ENCODE data around the gene TNFAIP3.

TNFAIP3 gene

DNA sequence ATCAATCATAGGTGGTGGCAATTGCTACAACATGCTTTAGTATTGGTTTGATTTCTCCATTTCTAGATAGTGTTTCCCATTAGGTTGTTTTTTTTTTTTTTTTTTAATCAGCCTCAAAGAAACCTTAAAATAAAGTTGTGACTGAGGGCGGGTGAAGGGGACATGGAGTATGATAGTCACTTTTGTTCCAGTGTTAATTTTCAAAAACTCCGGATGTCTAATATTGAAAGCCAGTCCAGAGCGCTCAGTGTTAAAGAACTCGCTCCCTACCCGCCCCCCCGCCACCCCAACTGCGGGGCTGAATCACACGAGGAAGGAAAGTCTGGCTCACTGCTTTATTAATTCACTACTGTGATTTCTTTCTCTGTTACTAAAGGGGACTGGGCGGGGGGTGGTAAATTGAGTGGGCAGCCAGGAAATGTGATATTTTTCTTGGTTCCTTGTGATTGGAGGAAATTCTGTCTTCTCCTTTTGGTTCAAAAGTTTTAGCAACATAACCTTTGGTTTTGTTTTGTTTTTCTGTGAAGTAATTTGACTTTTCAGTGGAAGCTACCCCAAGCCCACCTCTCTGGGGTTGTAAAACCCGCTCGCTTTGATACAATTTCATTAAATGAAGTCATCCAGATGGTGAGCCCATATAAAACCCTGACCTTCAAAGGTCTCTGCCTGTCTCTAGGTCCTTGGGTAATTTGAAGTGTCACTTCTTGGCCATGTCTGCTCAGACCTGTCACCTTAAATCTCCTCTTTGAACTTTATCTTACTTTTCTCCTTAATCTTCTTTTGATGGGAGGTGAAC, 38.0 kb downstream of the TNFAIP3 start:
- ChIA-PET CTCF (no interaction called here), POLR2A (no interaction called here)
- no peak for TF ChIP-seq TARDBP (IDR thresholded peaks at IDR 0.05)
- no peak for TF ChIP-seq HDGF (IDR thresholded peaks at IDR 0.05; ENCODE audit: borderline replicate concordance)
- TF ChIP-seq BHLHE40 (IDR thresholded peaks at IDR 0.05; ENCODE audit: borderline replicate concordance), result no peak
- TF ChIP-seq FOXA1 (IDR thresholded peaks at IDR 0.05), result no peak
- TF ChIP-seq SP1 (IDR thresholded peaks at IDR 0.05), result no peak
- no peak for TF ChIP-seq NFRKB (IDR thresholded peaks at IDR 0.05)
- TF ChIP-seq LEF1 (IDR thresholded peaks at IDR 0.05; ENCODE audit: borderline replicate concordance), result no peak
- TF ChIP-seq CTBP1 (IDR thresholded peaks at IDR 0.05; ENCODE audit: borderline replicate concordance), result no peak
- no peak for TF ChIP-seq ARNT (IDR thresholded peaks at IDR 0.05)
- TF ChIP-seq SUZ12 (IDR thresholded peaks at IDR 0.05), result no peak
- TF ChIP-seq, protein P1, sequence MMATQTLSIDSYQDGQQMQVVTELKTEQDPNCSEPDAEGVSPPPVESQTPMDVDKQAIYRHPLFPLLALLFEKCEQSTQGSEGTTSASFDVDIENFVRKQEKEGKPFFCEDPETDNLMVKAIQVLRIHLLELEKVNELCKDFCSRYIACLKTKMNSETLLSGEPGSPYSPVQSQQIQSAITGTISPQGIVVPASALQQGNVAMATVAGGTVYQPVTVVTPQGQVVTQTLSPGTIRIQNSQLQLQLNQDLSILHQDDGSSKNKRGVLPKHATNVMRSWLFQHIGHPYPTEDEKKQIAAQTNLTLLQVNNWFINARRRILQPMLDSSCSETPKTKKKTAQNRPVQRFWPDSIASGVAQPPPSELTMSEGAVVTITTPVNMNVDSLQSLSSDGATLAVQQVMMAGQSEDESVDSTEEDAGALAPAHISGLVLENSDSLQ (IDR thresholded peaks at IDR 0.05), result no peak
- TF ChIP-seq L3MBTL2 (conservative IDR thresholded peaks at IDR 0.05), result no peak
- TF ChIP-seq FOXK2 (IDR thresholded peaks at IDR 0.05), result no peak
- TF ChIP-seq ELF4 (IDR thresholded peaks at IDR 0.05), result no peak
- DNase-seq (ENCODE audit: extremely low spot score), result no peak

DNA sequence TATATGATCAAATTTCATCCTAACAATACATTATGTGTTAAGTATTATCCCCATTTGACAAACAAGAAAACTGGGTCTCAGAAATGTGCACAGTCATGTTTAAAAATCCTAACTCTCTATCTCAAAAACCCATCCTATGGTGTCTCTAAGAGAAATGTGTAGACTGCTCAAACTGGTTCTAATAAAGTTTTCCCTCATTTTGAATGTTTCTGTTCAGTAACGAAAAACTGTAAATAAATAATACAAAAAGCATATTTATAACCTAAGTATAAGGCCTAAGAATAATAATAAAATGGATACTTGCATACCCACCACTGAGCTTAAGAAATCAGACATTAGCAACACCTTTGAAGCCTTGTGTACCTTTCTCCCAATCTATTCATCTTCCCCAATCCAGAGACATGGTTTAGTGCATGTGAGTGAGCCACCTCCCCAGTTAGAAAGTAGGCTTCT, 39.0 kb downstream of the TNFAIP3 start:
- ChIA-PET POLR2A (no interaction called here), CTCF (no interaction called here)
- no peak for TF ChIP-seq ARNT (IDR thresholded peaks at IDR 0.05)
- no peak for TF ChIP-seq HDGF (IDR thresholded peaks at IDR 0.05; ENCODE audit: borderline replicate concordance)
- TF ChIP-seq SP1 (IDR thresholded peaks at IDR 0.05), result no peak
- TF ChIP-seq LEF1 (IDR thresholded peaks at IDR 0.05; ENCODE audit: borderline replicate concordance), result no peak
- TF ChIP-seq FOXM1 (IDR thresholded peaks at IDR 0.05; ENCODE audit: borderline replicate concordance), result no peak
- no peak for TF ChIP-seq L3MBTL2 (conservative IDR thresholded peaks at IDR 0.05)
- TF ChIP-seq NFRKB (IDR thresholded peaks at IDR 0.05), result no peak
- DNase-seq (ENCODE audit: extremely low spot score), result no peak

DNA sequence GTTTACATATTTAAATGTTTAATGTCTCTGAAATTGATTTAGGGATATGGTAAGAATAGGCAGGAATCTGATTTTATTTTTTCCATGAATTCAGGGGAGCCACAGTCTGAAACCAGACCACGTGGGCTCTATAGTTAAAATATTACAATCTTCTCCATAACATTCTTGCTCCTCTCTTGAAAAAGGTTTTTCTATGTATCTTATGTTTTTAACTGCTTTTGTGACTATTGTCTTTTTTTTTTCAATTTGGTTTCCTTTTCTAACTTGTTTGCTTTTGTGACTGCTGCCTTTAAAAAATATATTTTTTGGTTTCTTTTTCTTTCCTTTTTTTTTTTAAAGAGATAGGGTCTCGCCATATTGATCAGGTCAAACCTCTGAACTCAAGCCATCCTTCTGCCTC, 40.1 kb downstream of the TNFAIP3 start:
- DNase-seq (ENCODE audit: extremely low spot score), result no peak
- TF ChIP-seq HDGF (IDR thresholded peaks at IDR 0.05; ENCODE audit: borderline replicate concordance) (no peak), FOXK2 (IDR thresholded peaks at IDR 0.05) (no peak), SUZ12 (IDR thresholded peaks at IDR 0.05) (no peak), L3MBTL2 (conservative IDR thresholded peaks at IDR 0.05) (no peak), ARNT (IDR thresholded peaks at IDR 0.05) (no peak), SP1 (IDR thresholded peaks at IDR 0.05) (no peak), BHLHE40 (IDR thresholded peaks at IDR 0.05; ENCODE audit: borderline replicate concordance) (no peak), TARDBP (IDR thresholded peaks at IDR 0.05) (no peak), CTBP1 (IDR thresholded peaks at IDR 0.05; ENCODE audit: borderline replicate concordance) (no peak), FOXM1 (IDR thresholded peaks at IDR 0.05; ENCODE audit: borderline replicate concordance) (no peak), ZNF384 (IDR thresholded peaks at IDR 0.05) (no peak), NFRKB (IDR thresholded peaks at IDR 0.05) (no peak)
- TF ChIP-seq, protein P1 (IDR thresholded peaks at IDR 0.05), result no peak
- CTCF ChIA-PET, result no interaction called here
- POLR2A ChIA-PET, result no interaction called here

DNA sequence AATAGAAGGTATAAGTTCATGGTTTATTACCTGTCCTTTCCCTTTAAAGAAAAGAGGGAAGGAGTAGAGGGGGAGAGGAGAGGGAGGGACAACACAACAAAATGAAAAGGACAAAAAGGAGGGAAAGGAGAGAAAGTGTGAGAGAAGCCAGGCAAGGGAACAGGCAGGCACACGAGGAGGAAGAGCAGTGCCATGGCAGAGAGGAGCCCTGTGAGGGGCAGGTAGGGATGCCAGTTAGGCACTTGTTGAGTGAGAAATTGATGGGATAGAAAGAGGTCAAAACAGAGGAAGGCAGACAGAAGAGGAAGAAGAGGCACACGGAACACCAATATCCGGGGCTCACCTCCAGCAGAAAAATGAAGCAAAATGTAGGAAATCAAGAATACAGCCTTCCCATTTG, 42.5 kb downstream of the TNFAIP3 start:
- no peak for DNase-seq (ENCODE audit: extremely low spot score)
- no peak for TF ChIP-seq TARDBP (IDR thresholded peaks at IDR 0.05)
- no peak for TF ChIP-seq ARNT (IDR thresholded peaks at IDR 0.05)
- peak; percentile 47; the same call in 1 of the 2 replicates for TF ChIP-seq L3MBTL2 (conservative IDR thresholded peaks at IDR 0.05)
- no peak for TF ChIP-seq ELF4 (IDR thresholded peaks at IDR 0.05)
- TF ChIP-seq FOXM1 (IDR thresholded peaks at IDR 0.05; ENCODE audit: borderline replicate concordance), result no peak
- TF ChIP-seq LEF1 (IDR thresholded peaks at IDR 0.05; ENCODE audit: borderline replicate concordance), result no peak
- no peak for TF ChIP-seq CTBP1 (IDR thresholded peaks at IDR 0.05; ENCODE audit: borderline replicate concordance)
- CTCF ChIA-PET, result no interaction called here
- POLR2A ChIA-PET, result no interaction called here

DNA sequence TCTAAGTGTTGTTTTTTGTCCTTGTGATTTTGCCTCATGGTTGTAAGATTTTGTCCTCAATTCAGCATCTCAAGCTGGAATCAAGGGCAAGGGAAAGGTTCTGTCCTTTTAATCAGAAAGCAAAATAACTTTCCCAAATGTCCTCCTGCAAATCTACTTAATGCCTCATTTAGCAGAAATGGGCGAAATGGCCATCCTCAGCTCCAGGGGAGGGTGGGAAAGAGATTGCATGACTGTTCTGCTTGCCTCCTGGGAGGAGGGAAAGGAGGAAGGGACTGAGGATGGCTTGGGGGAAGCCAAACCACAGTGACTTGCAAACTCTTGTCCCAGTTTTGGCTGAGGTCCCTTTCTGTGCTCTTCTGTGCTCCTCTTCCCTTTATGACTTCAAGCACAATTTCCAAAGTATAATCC, 43.4 kb downstream of the TNFAIP3 start:
- no peak for TF ChIP-seq BHLHE40 (IDR thresholded peaks at IDR 0.05; ENCODE audit: borderline replicate concordance)
- no peak for TF ChIP-seq SP1 (IDR thresholded peaks at IDR 0.05)
- TF ChIP-seq ELF4 (IDR thresholded peaks at IDR 0.05), result no peak
- POLR2A ChIA-PET, result no interaction called here
- DNase-seq (ENCODE audit: extremely low spot score), result no peak
- CTCF ChIA-PET, result no interaction called here

DNA sequence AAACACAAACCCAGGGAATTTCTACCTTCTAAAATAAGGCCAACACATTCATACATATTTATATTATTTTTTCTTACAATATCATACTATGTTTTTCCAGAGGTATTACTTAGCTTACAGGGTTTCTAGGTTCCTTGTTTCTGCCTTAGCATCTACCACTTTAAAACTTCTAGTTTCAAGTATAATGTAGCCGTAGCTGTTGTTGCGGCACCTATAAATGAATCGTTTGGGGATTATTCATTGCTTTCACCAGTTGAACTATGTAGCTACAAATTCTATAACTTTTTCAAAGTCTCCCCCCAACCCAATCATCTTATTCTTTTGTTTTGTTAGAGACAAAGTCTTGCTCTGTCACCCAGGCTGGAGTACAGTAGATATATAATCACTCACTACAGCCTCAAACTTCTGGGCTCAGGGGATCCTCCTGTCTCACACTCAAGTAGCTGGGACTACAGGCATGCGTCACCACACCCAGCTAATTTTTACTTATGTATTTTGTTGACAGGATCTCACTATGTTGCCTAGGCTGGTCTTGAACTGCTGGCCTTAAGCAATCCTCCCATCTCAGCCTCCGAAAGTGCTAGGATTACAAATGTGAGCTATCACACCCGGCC, 43.9 kb downstream of the TNFAIP3 start:
- CTCF ChIA-PET, result no interaction called here
- POLR2A ChIA-PET, result no interaction called here
- no peak for TF ChIP-seq TARDBP (IDR thresholded peaks at IDR 0.05)
- no peak for TF ChIP-seq LEF1 (IDR thresholded peaks at IDR 0.05; ENCODE audit: borderline replicate concordance)
- no peak for TF ChIP-seq FOXA1 (IDR thresholded peaks at IDR 0.05)
- no peak for TF ChIP-seq SP1 (IDR thresholded peaks at IDR 0.05)
- no peak for TF ChIP-seq FOXK2 (IDR thresholded peaks at IDR 0.05)
- no peak for TF ChIP-seq ZNF384 (IDR thresholded peaks at IDR 0.05)
- TF ChIP-seq SUZ12 (IDR thresholded peaks at IDR 0.05), result no peak
- TF ChIP-seq BHLHE40 (IDR thresholded peaks at IDR 0.05; ENCODE audit: borderline replicate concordance), result no peak
- TF ChIP-seq L3MBTL2 (conservative IDR thresholded peaks at IDR 0.05), result no peak
- TF ChIP-seq NFRKB (IDR thresholded peaks at IDR 0.05), result no peak
- TF ChIP-seq ELF4 (IDR thresholded peaks at IDR 0.05), result no peak
- TF ChIP-seq CTBP1 (IDR thresholded peaks at IDR 0.05; ENCODE audit: borderline replicate concordance), result no peak
- TF ChIP-seq, protein P1 (IDR thresholded peaks at IDR 0.05), result no peak
- TF ChIP-seq FOXM1 (IDR thresholded peaks at IDR 0.05; ENCODE audit: borderline replicate concordance), result no peak
- no peak for TF ChIP-seq HDGF (IDR thresholded peaks at IDR 0.05; ENCODE audit: borderline replicate concordance)
- DNase-seq (ENCODE audit: extremely low spot score), result no peak

Measured in HEK293T (cell line).